GM21360 (cell line): ENCODE results near the gene PSEN1.

Experiments
- ATAC-seq: cut with Tn5 transposase; IDR thresholded peaks from one replicate; pipeline ENCODE4 v1.9.1; 2021; ENCODE audit warnings: mild to moderate bottlenecking, moderate library complexity; ENCODE audit not compliant: unreplicated experiment

The PSEN1 gene

GRCh38 chr14:73251516-73252215, 115.4 kb downstream of the PSEN1 start:
- ATAC-seq = no peak

GRCh38 chr14:73252491-73253322, 116.4 kb downstream of the PSEN1 start:
- ATAC-seq = no peak

GRCh38 chr14:73253323-73253610, 117.0 kb downstream of the PSEN1 start:
- ATAC-seq = no peak

- ATAC-seq = no peak
Observed at GRCh38 chr14:73253721-73254120, 117.4 kb downstream of the PSEN1 start.

GRCh38 chr14:73254247-73255004, 118.1 kb downstream of the PSEN1 start:
- ATAC-seq = no peak

- ATAC-seq = no peak
Observed at GRCh38 chr14:73255005-73255400, 118.7 kb downstream of the PSEN1 start.

GRCh38 chr14:73255693-73256225, 119.5 kb downstream of the PSEN1 start:
- no peak for ATAC-seq

- no peak for ATAC-seq
Observed at GRCh38 chr14:73258076-73258475, 121.8 kb downstream of the PSEN1 start.

GRCh38 chr14:73258845-73259611, 122.7 kb downstream of the PSEN1 start:
- no peak for ATAC-seq

- ATAC-seq = no peak
Observed at GRCh38 chr14:73259837-73260236, 123.5 kb downstream of the PSEN1 start.

- ATAC-seq = no peak
Observed at GRCh38 chr14:73260574-73260973, 124.3 kb downstream of the PSEN1 start.

GRCh38 chr14:73261075-73261474, 124.8 kb downstream of the PSEN1 start:
- no peak for ATAC-seq

GRCh38 chr14:73261520-73262426, 125.5 kb downstream of the PSEN1 start:
- ATAC-seq = no peak

GRCh38 chr14:73262427-73263183, 126.3 kb downstream of the PSEN1 start:
- no peak for ATAC-seq

- no peak for ATAC-seq
Observed at GRCh38 chr14:73263606-73264005, 127.3 kb downstream of the PSEN1 start.

GRCh38 chr14:73264080-73264884, 128.0 kb downstream of the PSEN1 start:
- ATAC-seq = no peak

- no peak for ATAC-seq
Observed at GRCh38 chr14:73264885-73265720, 128.8 kb downstream of the PSEN1 start.
